Measurements from ENCODE around the gene ABCG1. TPM values are rescaled to one million over a fixed set of nuclear protein-coding genes. Genes with fewer than 3 reads are reported as not detected.
A peak's percentile ranks its signal among the peaks of the same experiment; 100 is the strongest.

The ABCG1 gene
- total and polyA plus RNA-seq, 2 experiments from 2014 or later: 8.4 to 10.7 TPM

GRCh38 chr21:42317826-42318746 is 99.1 kb downstream of the ABCG1 start:
- no peaks in the 10 kb centered on the region for H3K36me3 ChIP-seq (replicated peaks; ENCODE audit: insufficient read depth, low read depth)
- peaks cover 18% of the 10 kb centered on the region for H3K4me1 ChIP-seq (ENCODE audit: insufficient read depth)
- WGBS (ENCODE audit: low lambda C conversion rate, missing lambda C conversion rate): 87% methylated on average over 20 of the region's 20 CpGs
- no peak overlapping the region for H2AFZ ChIP-seq
- no peak for TF ChIP-seq EZH2phosphoT487 (IDR thresholded peaks at IDR 0.05; ENCODE audit: low read depth, severe bottlenecking, unreplicated experiment)
- no peak for TF ChIP-seq EZH2 (IDR thresholded peaks at IDR 0.05; ENCODE audit: borderline replicate concordance)
- no peak for TF ChIP-seq CTCF (IDR thresholded peaks at IDR 0.05; ENCODE audit: poor library complexity)
- no peaks in the 10 kb centered on the region for H3K9me2 ChIP-seq (replicated peaks; ENCODE audit: insufficient read depth)
- H3K9me3 ChIP-seq (ENCODE audit: low read depth): no peaks in the 10 kb centered on the region
- H3K27me3 ChIP-seq: no peaks in the 10 kb centered on the region
- peak overlapping the region; percentile 84 for H3K27ac ChIP-seq
- no peak overlapping the region for H3K4me2 ChIP-seq
- H3K4me3 ChIP-seq: no peak overlapping the region
- H3K79me2 ChIP-seq: no peaks in the 10 kb centered on the region
- no peak for DNase-seq (ENCODE audit: low spot score)
- H4K20me1 ChIP-seq (ENCODE audit: insufficient read depth, poor library complexity, severe bottlenecking): no peaks in the 10 kb centered on the region

- Histone ChIP-seq H3K27ac (no peak overlapping the region), H3K27me3 (no peaks in the 10 kb centered on the region), H2AFZ (no peak overlapping the region), H3K4me3 (no peak overlapping the region), H3K79me2 (no peaks in the 10 kb centered on the region), H3K9me2 (replicated peaks; ENCODE audit: insufficient read depth) (no peaks in the 10 kb centered on the region), H3K36me3 (replicated peaks; ENCODE audit: insufficient read depth, low read depth) (no peaks in the 10 kb centered on the region), H3K4me1 (ENCODE audit: insufficient read depth) (peaks cover 18% of the 10 kb centered on the region), H4K20me1 (ENCODE audit: insufficient read depth, poor library complexity, severe bottlenecking) (no peaks in the 10 kb centered on the region), H3K4me2 (no peak overlapping the region), H3K9me3 (ENCODE audit: low read depth) (no peaks in the 10 kb centered on the region)
- DNase-seq (ENCODE audit: low spot score): no peak
- WGBS (ENCODE audit: low lambda C conversion rate, missing lambda C conversion rate): 91% methylated on average over 10 of the region's 10 CpGs
- TF ChIP-seq CTCF (IDR thresholded peaks at IDR 0.05; ENCODE audit: poor library complexity): no peak
- TF ChIP-seq EZH2 (IDR thresholded peaks at IDR 0.05; ENCODE audit: borderline replicate concordance): no peak
- no peak for TF ChIP-seq EZH2phosphoT487 (IDR thresholded peaks at IDR 0.05; ENCODE audit: low read depth, severe bottlenecking, unreplicated experiment)
These were observed 100.4 kb downstream of the ABCG1 start for GRCh38 chr21:42319376-42319775.

GRCh38 chr21:42319851-42320572 is 101.1 kb downstream of the ABCG1 start:
- no peak overlapping the region for H3K27ac ChIP-seq
- no peaks in the 10 kb centered on the region for H3K79me2 ChIP-seq
- TF ChIP-seq EZH2phosphoT487 (IDR thresholded peaks at IDR 0.05; ENCODE audit: low read depth, severe bottlenecking, unreplicated experiment) (no peak), CTCF (IDR thresholded peaks at IDR 0.05; ENCODE audit: poor library complexity) (no peak), EZH2 (IDR thresholded peaks at IDR 0.05; ENCODE audit: borderline replicate concordance) (no peak)
- no peaks in the 10 kb centered on the region for H3K36me3 ChIP-seq (replicated peaks; ENCODE audit: insufficient read depth, low read depth)
- WGBS (ENCODE audit: low lambda C conversion rate, missing lambda C conversion rate): 86% methylated on average over 16 of the region's 17 CpGs
- H3K9me2 ChIP-seq (replicated peaks; ENCODE audit: insufficient read depth): no peaks in the 10 kb centered on the region
- H3K9me3 ChIP-seq (ENCODE audit: low read depth): no peaks in the 10 kb centered on the region
- no peak for DNase-seq (ENCODE audit: low spot score)
- H2AFZ ChIP-seq: no peak overlapping the region
- no peaks in the 10 kb centered on the region for H4K20me1 ChIP-seq (ENCODE audit: insufficient read depth, poor library complexity, severe bottlenecking)
- no peak overlapping the region for H3K4me2 ChIP-seq
- peaks cover 16% of the 10 kb centered on the region for H3K4me1 ChIP-seq (ENCODE audit: insufficient read depth)
- H3K4me3 ChIP-seq: no peak overlapping the region
- H3K27me3 ChIP-seq: no peaks in the 10 kb centered on the region
